NCI-H1092 (cell line): ENCODE measurements around the gene RHO.
A peak's percentile ranks its signal among the peaks of the same experiment; 100 is the strongest.

Experiments
- DNase-seq: peaks from one replicate; lab custom pipeline; 2025; lab: John Stamatoyannopoulos, UW

The RHO gene

DNA sequence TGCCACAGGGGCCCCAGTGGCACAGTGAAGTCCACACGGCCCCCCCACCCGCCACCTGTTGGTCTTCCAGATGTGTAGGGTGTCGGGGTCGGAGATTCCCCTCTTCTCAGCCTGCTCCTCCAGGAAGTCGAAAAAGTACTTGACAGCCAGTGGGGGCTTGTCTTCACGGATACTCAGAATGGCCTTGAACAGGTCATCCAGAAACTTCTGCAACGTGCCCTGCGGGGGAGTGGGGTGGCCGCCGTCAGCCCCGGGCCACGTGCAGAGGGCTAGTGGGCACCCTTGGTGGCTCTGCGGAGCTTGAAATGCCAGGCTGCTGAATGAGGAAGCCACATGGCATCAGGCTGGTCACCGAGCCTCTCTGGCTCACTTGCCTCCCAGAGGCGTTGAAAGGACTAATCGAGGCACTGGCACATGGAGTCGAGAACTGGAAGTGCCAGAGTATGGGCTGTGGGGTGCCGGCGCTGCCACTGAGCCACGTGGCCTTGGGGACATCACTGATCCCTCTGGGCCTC lies 31.2 kb downstream of the RHO start:
- no peak for DNase-seq

DNA sequence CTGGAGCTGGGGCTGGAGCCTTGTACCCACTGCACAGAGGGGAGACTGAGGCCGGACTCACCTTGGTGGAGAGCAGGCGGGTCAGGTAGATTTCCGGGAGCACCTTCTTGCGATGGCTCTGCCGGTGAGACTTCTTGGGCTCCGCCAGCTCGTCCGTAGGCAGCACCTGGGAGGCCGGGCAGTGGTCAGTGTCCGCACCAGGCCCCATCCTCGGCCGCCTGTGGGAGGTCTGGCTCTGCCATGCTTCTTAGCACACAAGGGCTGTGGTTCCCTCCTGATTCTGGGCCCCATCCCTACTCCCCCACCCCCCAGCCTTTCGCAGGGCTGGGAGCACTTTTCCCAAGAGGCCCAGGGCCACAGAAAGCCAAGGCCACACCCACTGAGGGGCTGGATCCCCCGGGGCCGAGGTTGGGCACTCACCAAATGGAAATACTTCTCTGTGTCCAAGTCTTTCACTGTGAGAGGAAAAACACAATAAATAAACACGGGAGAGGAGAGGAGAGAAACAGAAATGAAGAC lies 31.9 kb downstream of the RHO start:
- no peak for DNase-seq

DNA sequence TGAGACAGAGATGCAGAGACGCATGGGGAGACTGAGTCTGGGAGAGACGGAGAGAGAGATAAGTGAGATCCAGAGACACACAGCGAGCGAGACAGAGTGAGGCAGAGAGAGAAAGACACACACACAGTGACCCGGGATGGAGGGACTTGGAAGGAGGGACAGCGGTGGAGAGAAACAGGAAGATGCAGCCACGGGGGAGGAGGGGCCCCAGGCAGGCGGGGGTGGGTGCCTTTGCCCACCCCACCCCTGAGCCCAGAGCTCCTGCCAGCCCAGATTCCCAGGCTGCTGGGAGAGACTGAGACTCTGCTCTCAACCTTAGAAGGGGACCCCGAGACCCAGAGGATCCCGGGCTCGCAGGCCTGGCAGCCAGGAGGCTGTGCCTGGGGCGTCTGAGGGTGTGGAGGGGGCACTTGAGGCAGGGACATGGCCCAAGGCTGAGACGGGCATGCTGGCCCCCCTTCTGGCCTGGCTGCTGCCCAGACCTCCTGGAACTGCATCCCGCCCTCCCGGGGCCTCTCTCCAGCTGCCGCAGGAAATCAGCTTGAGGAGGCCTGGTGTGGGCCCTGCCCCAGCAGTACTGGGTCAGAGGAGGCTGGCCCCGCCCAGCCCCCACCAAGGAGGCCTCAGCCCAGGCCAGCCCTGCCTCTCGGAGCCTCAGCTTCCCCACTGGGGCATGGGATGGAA lies 32.6 kb downstream of the RHO start:
- peak; percentile 18 for DNase-seq

DNA sequence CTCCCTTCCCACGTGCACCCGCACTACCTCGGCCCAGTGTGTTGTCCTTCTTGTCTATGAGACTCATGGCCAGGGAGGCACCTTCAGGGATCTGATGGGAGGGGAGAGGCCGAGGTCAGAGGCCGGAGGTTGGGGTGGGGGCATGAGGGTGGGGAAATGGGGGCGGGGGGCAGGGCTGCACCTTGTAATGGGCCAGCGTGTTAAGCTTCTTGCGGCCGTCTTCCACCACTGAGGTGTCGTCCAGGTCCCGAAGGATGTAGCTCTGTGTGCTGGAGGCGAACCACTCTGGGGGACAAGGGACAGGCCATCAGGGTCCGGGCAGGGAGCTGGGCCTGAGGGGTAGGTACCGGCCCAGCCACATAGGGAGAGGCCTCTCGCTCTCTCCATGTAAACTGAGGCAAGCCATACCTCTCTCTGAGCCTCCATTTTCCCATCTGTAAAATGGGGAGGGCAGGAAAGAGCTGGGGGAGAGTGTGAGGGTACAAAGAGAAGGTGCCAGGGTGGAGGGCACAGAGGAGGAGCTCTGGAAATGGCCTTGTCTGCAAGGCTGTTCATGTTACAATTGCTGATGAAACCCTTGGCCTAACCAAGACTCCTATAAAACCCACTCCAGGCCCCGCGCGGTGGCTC lies 33.3 kb downstream of the RHO start:
- no peak for DNase-seq

DNA sequence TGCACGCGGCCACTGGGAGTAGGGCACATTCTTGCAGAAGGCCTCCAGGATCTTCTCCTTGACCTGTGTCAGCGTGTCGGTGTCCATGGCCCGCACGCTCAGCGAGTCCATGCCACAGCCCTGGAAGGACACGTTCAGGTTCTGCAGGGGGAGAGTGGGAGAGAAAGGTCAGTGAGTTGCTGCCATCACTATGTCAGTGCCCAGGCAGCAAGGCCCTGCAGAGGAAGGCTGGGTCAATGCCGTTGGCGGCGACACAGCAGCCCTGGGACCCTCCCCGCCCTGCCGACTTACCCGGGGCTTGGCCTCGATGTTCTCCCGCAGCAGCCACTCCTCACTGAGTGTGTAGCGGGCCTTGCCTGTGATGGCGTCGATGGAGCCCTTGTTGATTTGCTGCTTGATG lies 34.4 kb downstream of the RHO start:
- DNase-seq, result no peak

DNA sequence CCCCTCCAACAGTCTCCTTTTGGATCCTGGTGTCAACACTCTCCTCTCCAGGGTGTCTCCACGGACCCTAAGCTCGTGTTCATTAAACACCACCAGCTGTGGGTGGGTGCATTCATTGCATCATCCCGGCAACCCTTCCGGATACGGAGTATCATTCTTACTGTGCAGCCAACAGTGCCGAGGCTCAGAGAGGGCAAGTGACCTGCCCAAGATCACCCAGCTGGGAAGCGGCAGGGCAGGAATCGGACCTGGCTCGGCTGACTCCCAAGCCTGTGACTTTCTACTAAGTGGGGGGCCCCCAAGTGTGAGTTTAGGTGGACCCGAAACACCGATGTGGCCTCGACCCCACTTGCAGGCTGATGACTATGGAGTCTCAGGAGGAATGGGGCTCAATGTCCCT lies 34.9 kb downstream of the RHO start:
- no peak for DNase-seq

DNA sequence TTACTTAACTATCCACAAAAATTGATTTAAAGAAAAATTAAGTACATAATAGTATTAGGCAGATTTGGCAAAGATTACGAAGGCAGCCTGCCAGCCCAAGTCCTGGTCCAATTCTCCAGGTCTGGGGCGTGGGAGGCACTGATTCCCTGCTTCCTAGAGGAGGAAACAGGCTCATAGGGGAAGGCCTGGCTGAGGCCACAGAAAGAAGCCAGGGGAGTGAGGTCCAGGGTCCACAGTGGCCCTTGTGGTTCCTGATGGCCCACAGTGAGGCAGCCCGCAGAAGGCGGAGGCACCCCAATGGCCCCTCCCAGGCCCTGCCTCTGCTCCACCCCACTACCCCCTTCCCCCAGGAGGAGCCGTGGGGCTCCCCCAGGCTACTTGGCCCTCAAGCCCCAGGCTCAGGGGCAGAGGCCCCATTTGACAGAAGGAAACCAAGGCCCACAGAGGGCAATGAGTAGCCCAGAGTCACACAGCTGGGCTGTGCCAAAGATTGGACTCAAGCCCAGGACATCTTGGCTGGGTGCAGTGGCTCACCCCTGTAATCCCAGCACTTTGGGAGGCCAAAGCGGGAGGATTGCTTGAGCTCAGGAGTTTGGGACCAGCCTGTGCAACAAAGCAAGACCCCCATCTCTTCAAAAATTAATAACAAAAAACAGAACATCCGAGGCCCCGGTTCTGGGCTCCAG lies 35.6 kb downstream of the RHO start:
- DNase-seq, result no peak

DNA sequence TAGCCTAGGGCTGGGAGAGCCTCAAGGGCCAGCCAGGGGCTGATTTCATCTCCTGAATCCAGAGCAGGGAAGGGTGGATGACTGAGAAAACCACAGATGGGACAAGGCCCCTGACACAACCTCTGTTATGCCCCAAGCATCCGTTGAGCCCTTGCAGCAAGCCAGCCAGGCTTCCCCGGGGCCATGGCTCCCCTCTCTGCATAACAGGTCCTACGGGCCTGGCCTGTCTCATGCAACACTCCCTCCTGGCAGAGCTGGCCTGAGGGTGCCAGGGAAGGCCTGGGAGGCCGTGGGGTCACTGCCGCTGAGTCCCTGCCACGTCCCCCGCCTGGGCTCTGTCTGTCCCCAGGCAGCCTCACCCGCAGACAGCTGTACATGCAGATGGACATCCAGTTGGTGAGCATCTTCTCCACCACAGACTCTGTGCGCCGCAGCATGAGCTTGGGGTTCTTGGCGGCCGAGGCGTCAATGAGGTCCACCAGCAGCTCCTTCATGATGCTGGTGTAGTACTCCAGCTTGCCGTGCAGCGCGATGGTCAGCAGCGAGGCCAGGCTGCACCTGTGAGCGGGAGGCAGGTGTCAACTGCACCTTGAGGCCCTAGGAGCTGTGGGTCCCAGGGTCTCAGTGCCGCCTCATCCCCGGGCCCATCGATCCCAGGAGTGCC lies 36.7 kb downstream of the RHO start:
- no peak for DNase-seq

DNA sequence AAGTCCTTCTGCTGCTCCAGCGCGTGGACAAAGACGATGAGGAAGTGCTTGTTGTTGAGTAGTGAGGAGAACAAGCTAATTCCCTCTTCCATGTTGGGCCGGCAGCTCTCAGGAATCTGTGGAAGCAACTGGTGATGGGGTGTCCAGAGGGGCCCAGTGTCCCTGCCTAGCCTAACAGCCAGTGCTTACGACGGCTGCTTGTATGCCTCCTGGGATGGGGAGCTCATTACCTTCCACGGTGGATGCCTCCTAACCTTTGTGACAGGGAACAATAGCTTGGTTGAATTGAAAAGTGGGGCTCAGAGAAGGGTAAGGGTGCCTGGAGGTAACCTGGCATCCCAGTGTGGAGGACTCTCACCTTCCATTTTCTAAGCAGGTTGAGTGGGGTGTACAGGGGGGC lies 37.5 kb downstream of the RHO start:
- no peak for DNase-seq

DNA sequence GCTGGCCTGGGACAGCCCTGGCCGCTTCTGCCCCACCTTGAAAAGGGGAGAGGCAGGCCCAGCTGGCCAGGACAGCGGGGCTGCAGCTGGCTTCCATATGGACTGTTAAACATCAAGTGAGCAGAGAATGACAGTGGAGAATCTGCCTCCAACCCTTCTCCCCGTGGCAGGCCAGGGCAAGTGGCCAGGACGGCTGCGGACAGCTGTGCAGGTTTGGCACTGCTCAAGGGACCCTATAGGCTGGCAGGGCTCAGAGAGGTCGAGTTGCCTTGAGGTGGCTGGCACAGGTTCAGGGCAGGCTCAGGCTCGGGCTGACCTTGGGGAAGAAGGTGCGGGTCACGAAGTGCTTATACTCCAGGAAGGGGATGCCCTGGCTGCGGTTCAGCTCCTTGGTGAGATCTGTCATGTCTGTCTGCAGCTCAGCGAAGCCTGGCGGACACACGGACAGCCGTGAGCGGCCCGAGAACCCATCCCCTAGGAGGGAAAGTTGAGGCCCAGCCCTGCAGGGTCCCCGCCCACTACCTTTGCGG lies 38.8 kb downstream of the RHO start:
- DNase-seq, result no peak

DNA sequence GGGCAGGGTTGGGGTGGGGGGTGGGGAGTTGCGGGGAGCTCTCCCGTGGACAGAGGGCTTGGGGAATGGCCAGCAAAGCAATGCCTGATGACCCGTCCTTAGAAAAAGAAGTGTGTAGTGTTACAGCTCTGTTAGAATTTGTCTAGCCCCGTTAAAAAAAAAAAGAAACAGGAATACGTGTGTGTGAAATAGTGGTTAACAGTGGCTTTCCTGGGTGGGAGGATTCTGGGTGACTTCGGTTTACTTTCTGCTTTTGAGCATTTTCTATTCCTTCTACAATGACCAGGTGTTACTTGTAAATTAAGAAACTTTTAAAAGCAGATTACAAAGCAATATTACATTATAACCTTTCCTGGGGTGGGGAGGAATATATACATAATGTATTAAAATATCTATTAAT lies 39.5 kb downstream of the RHO start:
- DNase-seq, result no peak

DNA sequence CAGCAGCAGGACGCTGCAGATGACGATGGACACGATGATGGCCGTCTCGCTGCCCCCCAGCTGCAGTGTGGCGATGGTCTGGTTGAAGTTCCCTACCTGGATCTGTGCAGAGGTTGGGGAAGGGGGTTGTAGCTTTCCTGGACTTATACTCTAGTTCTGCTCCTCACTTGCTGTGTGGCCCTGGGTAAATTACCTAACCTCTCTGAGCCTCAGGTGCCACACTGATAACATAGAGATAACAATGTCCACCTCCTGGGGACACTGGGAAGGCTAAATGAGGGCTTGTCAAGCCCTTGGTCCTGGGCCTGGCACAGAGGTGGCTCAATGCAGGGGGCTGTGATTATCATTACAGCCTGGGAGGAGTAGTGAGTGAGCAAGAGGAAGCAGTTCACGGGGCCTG lies 41.4 kb downstream of the RHO start:
- DNase-seq, result no peak

DNA sequence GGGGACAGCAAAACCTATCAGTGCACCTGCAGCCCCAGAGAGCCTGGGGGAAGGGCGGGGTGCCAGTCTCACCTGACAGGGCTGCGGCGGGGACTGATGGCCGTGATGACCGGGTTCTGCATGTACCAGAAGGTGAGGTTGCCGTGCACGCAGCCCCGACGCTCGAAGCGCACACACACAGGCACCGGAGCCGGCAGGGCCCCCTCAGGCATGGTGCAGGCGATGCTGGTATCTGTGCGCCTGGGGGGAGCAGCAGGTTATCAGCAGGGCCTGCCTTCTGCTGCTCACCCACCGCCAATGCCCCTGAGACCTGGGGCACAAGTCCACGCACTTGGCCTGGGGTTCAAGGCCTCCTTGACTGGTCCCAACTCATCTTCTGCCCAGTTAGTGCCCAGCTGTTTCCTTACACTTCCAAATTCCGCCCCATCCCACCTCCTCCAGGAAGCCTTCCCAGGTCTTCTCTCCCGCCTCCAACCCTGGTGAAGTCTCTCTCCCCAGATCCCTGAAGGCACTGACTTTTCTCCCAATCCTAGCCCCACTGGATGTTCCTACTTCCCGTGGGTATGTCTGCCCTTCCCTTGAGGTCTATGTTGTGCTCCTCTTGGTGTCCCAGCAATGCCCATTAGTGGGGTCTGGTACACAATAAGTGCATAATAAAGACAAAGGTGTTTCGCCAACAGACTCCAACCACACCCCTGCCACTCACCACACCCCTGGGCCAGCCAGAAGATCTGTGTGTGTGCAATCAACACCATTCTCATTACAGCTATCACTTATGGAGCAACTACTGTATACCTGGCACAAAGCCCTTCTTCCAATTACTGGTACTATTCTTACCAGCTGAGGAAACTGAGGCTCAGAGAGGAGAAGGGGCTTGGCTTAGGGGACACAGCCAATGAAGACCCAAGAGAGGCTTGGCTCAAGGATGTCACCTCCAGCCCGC lies 43.4 kb downstream of the RHO start:
- no peak for DNase-seq

DNA sequence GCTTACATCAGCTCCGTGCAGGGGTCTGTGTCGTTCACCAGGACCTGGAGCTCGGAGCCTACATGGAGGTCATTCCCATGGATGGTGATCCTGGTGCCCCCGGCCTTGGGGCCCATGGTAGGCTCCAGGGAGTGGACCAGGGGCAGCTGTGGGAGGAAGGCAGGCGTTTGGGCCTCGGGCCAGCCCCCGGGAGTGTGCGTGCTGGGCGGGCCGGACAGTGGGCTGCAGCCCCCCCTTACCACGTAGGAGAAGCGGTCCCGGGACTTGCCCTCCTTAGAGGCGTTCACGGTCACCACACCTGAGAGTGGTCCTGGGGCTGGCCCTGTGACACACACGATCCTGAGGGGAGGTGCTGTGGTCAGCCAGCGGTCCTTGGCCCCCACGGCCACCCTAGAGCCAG lies 44.2 kb downstream of the RHO start:
- no peak for DNase-seq

DNA sequence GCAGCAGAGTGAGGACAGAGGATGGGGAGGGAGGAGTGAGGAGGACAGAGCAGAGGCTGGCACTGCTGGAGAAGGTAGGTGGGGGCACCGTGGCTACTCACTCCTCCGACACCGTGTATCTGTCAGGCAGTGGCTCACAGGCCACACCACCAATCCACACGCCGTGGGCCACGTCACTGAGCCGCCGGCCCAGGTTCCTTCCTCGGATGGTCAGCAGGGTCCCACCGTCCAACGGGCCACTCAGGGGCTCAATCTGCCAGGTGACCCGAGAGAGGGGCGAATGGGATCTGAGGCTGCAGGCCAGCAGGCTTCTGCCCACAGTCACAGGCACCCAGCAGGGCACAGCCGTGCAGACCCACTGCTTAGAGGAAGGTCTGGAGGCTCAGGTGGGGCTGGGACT lies 45.1 kb downstream of the RHO start:
- no peak for DNase-seq

DNA sequence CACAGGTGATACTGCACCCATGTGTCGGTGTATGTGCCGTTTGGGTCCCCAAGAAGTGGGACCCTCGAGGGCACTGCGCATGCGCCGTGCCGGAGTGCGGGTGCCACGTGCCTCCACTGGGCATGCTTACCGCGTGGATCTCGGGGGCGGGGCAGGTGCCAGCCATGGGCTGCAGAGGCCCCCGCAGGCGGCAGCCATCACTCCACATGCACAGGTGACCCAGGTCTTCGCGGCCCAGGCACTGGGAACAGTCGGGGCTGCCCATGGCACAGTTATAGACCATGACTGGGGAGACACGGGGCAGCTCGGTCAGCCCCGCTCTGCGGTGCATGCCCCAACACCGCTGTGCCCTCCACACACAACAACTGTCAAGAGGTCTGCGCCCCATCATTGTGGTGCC lies 45.8 kb downstream of the RHO start:
- DNase-seq, result no peak

DNA sequence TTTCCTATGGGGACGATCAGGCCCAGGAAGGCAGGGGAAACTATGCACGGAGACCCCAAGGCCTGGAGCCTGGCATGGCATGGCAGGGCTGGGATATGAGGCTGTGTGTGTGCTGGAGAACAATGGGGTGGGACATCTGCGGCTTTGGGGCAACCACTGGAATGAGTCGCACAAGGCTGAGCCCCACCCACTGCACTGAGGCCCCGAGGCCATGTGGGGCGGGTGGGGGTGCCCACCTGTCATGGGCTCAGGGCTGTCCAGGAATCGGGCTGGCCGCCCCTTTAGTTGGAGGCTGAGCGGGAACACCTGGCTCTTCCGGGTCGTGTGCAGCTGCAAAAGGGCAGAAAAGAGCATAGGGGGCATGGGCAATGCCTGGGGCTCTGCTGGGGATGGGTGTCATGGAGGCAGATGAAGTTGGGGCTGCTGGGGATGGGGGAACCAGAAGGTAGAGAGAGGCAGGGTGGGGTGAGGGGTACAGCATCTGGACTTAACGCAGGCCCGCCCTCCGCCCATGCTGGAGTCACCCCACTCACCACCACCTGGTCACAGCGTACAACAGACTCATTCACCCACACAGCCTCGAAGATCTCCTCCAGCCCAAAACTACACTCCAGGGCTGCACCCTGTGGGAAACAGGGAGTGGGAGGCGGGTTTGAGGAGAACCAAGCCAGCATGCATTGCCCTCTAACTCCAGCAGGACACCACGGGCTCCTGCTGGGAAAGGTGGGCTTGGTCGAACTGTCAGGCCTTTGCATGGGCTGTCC lies 47.0 kb downstream of the RHO start:
- no peak for DNase-seq

DNA sequence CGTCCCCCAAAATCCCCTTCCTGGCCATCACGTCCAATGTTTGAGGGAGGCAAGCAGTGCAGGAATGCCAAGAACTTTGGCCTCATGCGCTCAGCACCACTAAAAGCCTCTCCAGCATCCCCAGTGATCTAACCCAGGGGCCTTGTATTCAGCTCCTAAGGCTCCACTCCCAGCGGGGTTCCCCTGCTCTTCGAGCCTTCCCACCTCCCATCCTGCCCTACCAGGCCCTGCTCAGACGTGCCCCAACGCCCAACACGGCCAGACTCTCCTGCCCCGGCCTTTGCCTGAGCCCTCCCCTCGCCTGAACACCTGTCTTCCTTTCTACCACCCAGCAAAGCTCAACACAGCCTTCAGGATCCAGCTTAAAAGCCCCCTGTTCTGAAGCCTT lies 47.6 kb downstream of the RHO start:
- DNase-seq, result no peak

DNA sequence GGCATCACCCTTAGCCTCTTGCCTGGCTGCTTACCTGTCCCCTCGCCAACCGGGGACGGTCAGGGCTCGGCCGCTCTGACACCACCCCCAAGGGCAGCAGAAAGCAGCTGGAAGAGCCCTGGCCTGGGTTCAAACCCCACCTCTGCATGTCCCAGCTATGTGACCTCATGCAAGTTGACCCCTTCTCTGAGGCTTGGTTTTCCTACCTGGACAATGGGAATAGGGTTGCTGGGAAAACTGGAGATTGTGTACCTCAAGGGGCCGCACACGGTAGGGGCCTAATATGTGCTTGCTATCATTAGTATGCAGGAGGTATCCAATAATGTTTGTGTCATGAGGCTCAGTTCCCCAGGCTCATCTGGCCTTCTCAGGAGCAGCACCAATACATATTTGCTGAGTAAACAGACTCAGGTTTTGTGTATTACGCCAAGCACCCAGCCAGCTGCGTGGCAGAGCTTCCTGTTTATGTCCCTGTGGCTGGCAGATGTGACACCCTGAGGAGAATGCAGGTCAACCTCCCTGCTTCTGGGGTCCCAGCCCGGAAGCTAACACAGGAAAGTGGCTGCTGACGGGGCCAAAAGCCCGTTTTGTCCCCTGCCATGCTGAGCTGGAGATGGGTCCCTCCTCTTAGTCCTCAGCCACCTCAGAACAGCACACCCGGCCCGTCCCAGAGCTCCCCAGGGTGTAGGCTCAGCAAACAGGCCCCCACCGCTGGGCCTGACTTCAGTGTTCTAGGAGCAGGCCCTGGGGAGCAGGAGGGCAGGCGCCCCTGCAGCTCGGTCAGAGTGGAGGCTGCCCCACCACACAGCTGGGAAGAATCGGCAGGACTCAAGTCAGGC lies 48.3 kb downstream of the RHO start:
- peak; percentile 66 for DNase-seq

DNA sequence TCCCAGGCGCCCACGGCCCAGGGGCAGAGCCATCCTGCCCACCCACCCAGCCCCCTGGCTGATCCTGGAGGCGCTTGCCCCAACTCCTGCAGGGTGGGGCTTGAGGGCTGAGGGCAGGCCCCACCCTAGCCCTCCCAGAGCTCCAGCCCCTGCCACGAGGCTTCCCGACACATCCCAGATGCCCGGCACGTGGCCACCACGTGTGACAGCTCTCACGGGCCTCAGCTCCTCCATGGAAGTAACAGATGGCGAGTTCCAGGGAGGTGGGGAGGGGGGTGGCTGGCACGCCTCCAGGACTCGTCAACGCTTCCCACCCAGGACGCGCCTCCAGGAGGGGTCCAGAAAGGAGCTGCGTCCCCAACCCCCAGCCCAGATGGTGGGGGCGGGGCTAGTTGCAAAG lies 48.9 kb downstream of the RHO start:
- DNase-seq, result peak; percentile 68
